Stimulated activated CD8-positive, alpha-beta memory T cell treated with anti-CD3 and anti-CD28 coated beads, Interleukin-7, amount 100 ng/mL, for 4 hours (primary cell): ENCODE results near the gene KSR2.
A peak's percentile ranks its signal among the peaks of the same experiment; 100 is the strongest.
"Not testable (repeated sequence)": the region's sequence is repeated elsewhere in the genome, so short reads cannot be mapped to it uniquely, and the experiment has no call there.

Experiments
- DNase-seq, 2 donors: peaks; one replicate each; pipeline ENCODE4 v3.0.0-alpha.2; 2020; ENCODE audit warnings: low read depth in 2 of 2

Gene KSR2

DNA sequence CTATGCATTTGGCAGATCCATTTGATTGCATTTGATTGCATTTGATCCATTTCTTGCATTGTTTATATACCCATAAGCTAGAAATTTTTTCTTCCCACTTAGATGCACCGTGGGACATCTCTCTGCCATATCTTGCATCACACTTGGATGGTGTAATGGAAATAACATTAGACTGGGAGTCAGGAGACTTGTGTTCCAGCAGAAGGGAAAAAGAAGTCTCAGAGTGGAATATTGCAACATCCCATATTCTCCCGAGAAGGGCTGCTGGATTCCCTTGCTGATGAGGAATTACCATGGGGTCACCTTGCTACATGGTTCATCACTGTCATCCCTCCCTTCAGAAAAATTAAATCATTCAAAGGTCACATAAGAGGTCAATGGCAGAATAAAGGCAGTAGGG, 78.1 kb downstream of the KSR2 start:
- no peak for DNase-seq

DNA sequence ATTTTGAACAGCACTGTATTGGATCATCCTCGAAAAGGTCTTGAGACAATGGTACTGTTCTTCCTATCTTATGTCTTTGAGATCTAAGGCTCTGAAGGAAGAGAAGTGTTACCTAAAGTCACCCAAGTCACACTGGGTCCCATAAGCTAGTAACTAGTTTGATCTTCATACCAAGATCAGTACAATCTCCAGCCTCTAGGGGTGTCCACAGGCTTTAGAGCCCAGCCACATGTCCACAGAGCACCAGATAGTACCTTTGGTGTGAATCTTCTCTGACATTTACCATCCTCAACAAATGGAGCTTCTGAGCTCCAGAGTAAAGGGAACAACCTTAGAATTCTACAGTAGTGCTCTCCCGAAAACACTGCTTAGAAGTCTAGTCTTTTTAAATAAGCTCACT, 78.7 kb downstream of the KSR2 start:
- no peak for DNase-seq

DNA sequence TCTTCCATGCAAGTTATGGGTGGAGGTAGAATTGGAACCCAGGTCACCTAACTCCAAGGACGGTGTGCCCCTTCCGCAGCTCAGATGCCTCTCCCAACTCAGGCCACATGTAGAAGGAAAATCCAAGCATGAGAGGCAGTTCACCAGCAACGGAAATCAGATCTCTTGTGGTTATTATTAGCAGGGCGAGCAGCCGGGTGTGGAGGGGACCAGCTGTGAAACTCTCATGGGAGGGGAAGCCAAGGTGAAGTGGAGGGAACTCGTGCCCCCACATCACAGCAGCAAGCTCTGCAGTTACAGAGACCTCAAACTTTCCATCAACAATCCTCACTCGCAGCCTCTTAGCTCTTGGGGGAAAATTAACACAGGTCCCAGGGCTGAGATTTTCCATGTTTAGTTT, 79.7 kb downstream of the KSR2 start:
- DNase-seq, result no peak

DNA sequence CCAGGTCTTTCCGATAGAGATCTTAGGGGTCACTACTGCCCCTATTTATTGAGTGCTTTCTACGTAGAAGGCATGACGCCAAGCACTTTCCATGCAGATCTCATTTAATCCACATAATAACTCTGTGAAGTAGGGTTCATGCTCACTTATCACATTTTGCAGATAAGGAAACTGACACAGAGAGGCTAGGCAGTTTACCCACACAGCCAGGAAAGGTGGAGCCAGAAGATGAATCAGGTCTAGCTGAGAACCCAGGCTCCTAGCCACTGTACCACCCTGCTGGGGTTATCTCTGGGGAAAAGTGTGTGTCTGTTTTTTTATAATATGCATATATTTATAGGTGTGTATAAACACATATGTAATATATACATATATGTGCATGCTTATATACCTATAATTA, 83.6 kb downstream of the KSR2 start:
- DNase-seq, result no peak

DNA sequence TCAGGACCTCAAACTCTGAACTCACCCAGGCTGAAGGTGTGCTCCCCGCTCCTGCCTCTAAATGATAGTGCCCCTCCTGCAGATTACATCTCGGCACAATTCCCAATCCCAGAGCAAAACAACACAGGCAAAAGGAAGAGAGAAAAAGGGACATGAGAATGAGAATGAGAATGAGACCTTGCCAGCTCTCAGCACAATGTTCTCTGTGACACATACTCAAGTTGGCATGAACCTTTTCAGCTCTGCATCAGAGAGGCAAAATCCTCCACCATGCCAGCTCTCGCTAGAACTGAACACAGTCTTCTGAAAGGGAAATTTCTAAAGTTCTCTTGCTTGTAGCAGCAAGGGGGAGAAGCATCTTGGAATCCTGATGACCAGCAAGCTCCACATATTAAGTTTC, 84.6 kb downstream of the KSR2 start:
- DNase-seq, result no peak

DNA sequence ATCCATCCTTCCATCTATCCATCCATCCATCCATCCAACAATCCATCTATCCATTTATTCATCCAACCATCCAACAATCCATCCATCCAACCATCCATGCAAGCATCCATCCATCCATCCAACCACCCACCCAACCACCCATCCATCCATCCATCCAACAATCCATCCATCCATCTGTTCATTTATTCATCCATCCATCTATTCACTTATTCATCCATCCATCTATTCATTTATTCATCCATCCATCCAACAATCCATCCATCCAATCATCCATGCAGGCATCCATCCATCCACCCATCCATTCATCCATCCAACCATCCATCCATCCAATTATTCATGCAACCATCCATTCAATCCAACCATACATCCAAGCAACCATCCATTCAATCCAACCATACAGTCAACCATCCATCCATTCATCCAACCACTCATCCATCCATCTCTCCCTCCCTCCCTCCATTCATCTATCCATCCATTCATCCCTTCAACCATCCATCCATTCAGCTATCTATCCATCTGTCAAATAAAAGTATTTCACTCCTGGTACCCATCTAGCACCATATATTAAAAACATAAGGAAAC, 86.1 kb downstream of the KSR2 start:
- no peak for DNase-seq

DNA sequence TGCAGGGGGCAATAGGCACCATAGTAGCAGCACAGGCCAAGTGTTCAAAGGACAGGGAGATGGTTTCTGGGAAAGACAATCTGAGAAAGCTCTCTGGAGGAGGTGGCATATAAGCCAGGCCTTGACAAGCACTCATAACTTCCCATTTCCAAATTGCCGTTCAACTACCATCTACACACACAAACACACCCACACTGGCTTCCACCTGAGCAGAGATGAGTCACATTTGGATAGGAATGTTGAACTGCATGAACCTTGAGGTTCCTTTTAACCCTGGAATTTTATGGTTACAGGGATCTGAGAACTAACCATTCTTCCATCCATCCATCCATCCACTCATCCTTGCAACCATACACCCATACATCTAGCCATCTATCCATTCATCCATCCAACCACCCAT, 86.6 kb downstream of the KSR2 start:
- DNase-seq, result no peak

GRCh38 chr12:117881517-117881916, 87.3 kb downstream of the KSR2 start:
- DNase-seq, result no peak

DNA sequence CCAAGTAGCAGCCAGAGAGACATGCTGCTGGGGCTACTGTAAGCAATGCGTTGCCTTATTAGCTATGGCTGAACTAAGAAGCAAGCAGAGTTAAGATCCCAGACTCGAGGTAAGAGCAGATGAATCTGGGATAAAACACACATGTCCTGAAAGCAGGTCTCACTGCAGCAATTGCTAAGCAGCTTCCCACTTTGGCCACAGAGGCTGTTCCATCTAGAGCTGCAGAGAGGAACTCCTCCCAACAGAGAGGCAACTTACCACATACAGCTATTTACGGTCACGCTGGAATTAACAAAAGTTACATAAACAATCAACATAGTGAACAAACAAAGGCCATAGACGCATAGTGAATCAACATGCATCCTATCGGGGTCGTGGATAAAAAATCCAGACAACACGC, 90.2 kb downstream of the KSR2 start:
- DNase-seq, result no peak

DNA sequence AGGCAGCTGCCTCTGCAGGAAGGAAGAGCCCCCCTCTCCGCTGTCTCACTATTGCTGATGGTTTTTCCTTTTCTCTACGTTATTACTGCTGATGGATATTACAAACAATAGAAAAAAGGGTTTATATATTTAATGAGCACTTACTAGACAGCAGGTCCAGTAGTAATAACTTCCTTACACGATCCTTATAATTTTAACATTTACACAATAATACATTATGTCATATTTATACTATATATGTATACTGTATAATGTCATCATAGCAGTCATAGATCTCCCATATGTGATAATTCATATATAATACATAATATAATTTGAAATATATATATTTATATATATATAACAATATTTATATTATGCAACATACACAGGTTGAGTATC, 92.4 kb downstream of the KSR2 start:
- no peak for DNase-seq

- DNase-seq, result no peak
Measured at GRCh38 chr12:117875744-117876435, 92.9 kb downstream of the KSR2 start.

- peak; percentile 12 to 17 for DNase-seq
Measured at GRCh38 chr12:117874842-117875434, 93.9 kb downstream of the KSR2 start.

GRCh38 chr12:117874198-117874597, 94.6 kb downstream of the KSR2 start:
- not testable (repeated sequence) for DNase-seq

GRCh38 chr12:117872546-117873169, 96.1 kb downstream of the KSR2 start:
- DNase-seq, result no peak

GRCh38 chr12:117869551-117869950, 99.2 kb downstream of the KSR2 start:
- DNase-seq, result no peak

- DNase-seq, result no peak
Measured at GRCh38 chr12:117867348-117867747, 101.4 kb downstream of the KSR2 start.

DNA sequence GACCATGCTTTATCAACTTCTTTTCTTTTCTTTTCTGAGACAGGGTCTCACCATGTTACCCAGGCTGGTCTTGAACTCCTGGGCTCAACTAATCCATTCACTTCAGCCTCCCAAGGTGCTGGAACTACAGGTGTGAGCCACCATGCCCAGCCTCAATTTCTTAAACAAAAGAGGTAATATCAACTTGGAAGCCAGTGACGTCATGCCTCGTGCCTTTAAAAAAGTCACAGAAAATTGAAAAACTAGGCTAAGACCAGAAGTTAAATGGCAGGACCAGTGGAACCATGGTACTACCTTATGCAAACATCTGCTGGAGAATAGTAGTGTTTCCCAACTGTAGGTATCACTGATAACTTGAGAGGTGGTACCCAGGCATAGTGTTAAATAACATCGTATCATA, 103.3 kb downstream of the KSR2 start:
- DNase-seq, result no peak

GRCh38 chr12:117863002-117863709, 105.6 kb downstream of the KSR2 start:
- DNase-seq, result no peak

DNA sequence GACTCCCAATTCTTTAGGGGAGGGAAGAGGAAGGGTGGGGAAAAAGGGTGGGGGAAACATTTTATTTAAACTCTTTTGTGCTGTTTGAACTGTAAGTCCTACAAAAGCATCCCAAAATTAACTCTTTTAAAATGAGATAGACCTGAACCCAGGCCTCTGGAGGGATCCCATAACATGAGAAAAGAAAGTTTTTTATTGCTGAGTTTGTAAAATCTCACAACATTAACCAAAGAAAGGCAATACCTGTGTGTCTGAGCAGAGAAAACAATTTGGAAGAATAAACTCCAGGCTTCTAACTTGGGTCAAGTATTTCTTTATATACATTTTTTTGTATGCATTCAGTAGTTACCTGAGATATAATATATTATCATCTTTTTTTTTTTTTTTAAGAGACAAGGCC, 107.1 kb downstream of the KSR2 start:
- DNase-seq, result no peak

DNA sequence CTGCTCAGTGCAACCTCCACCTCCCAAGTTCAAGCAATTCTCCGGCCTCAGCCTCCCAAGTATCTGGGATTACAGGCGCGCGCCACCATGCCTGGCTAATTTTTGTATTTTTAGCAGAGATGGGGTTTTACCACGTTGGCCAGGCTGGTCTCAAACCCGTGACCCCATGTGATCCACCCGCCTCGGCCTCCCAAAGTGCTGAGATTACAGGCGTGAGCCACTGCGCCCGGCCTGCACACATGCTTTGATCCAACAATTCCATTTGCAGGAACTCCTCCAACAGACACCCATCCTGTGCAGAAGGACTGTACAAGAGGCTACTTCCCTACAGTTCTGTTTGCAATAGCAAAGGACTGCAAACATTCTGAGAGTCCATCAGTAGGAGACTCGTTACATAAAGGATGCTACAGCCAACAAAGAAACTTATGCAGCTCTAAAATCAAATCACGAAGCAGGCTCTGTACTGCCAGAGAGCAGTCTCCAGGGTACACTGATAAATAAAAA, 108.0 kb downstream of the KSR2 start:
- DNase-seq, result not testable (repeated sequence)

DNA sequence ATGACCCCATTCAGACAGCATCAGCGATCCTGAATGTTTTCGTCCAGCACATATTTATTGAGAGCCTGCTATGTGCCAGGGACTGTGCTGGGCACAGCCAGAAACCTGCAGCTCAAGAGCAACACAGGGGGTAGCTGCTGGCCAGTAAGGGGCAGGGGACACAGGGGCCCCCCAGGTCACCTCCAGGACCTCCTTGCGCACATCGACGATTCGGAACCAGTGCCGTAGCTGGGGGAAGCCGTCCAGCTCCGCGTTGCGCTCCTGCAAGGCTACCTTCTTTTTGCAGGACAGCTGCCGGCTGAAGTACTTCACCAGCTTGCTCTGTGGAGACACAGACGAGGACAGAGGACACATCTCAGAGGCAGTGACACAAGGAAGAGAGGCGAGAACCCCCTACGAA, 108.7 kb downstream of the KSR2 start:
- no peak for DNase-seq
